Cardiac muscle cell (in vitro differentiated cells and primary cell): ENCODE data around the gene NTNG1. TPM values are rescaled to one million over a fixed set of nuclear protein-coding genes. Genes with fewer than 3 reads are reported as not detected.

Experiments used
- DNase-seq, 2 donors: peaks; one replicate each; pipeline versions ENCODE4 v3.0.0 to v3.0.0-alpha.2; 2010 to 2017; ENCODE audit warnings: low read depth in 1 of 2, low spot score in 1 of 2
- H3K27ac ChIP-seq: fragments of 200-600 bp; sonication (generic); 2 replicates; pipeline ENCODE4 v1.5.1; 2016
- H3K27me3 ChIP-seq: fragments of 200-600 bp; sonication (generic); 2 replicates; pipeline ENCODE4 v1.6.0; 2016; ENCODE audit warnings: control low read depth
- H3K36me3 ChIP-seq: fragments of 200-600 bp; sonication (generic); 2 replicates; pipeline ENCODE4 v1.5.1; 2016; ENCODE audit warnings: control low read depth
- H3K4me1 ChIP-seq: fragments of 200-600 bp; sonication (generic); 2 replicates; pipeline ENCODE4 v1.8.1; 2017; ENCODE audit warnings: low read depth, mild to moderate bottlenecking, mixed run types
- H3K4me3 ChIP-seq: fragments of 200-600 bp; sonication (generic); 2 replicates; pipeline ENCODE4 v1.5.1; 2016; ENCODE audit warnings: mild to moderate bottlenecking
- H3K9me3 ChIP-seq: fragments of 200-600 bp; sonication (generic); 2 replicates; pipeline ENCODE4 v1.5.1; 2017; ENCODE audit warnings: low read depth, mild to moderate bottlenecking, control low read depth
- CTCF ChIP-seq: IDR thresholded peaks from 2 replicates; pipeline ENCODE4 v1.5.1; 2012; ENCODE audit warnings: low read depth, mild to moderate bottlenecking, low read length
- polyA plus RNA-seq: library from polyadenylated mRNA; unstranded; fragments of >200 nt; fragmentation: Nextera tagmentation; extraction: Ambion mirVana; gene quantifications from 2 replicates; pipeline ENCODE4 v1.2.1, GENCODE V29; 2016
- total RNA-seq: library from RNA; depleted of rRNA; stranded (reverse); fragments of >200 nt; gene quantifications from 2 replicates; pipeline ENCODE4 v1.2.3, GENCODE V29; 2016

Gene NTNG1
- total and polyA plus RNA-seq, 2 experiments from 2014 or later = 0.12 TPM; not detected in 1

GRCh38 chr1:107100331-107100984, 40.4 kb upstream of the NTNG1 start:
- Histone ChIP-seq H3K36me3 (no peaks in the 10 kb centered on the region), H3K4me1 (no peaks in the 10 kb centered on the region), H3K27me3 (no peaks in the 10 kb centered on the region), H3K9me3 (no peaks in the 10 kb centered on the region), H3K27ac (no peak overlapping the region), H3K4me3 (no peak overlapping the region)
- no peak for TF ChIP-seq CTCF
- no peak for DNase-seq

- Histone ChIP-seq H3K4me3 (no peak overlapping the region), H3K27me3 (no peaks in the 10 kb centered on the region), H3K36me3 (no peaks in the 10 kb centered on the region), H3K27ac (no peak overlapping the region), H3K9me3 (no peaks in the 10 kb centered on the region), H3K4me1 (no peaks in the 10 kb centered on the region)
- no peak for DNase-seq
- TF ChIP-seq CTCF = no peak
These were observed 34.9 kb upstream of the NTNG1 start for GRCh38 chr1:107105914-107106313.

- H3K27ac ChIP-seq = no peak overlapping the region
- no peak for TF ChIP-seq CTCF
- no peaks in the 10 kb centered on the region for H3K4me1 ChIP-seq
- H3K4me3 ChIP-seq = no peak overlapping the region
- no peaks in the 10 kb centered on the region for H3K27me3 ChIP-seq
- H3K36me3 ChIP-seq = no peaks in the 10 kb centered on the region
- H3K9me3 ChIP-seq = no peaks in the 10 kb centered on the region
- DNase-seq = no peak
These were observed 30.5 kb upstream of the NTNG1 start for GRCh38 chr1:107110326-107110725.

GRCh38 chr1:107116306-107116790, 24.5 kb upstream of the NTNG1 start:
- TF ChIP-seq CTCF = no peak
- DNase-seq = no peak
- Histone ChIP-seq H3K27me3 (no peaks in the 10 kb centered on the region), H3K27ac (no peak overlapping the region), H3K4me1 (no peaks in the 10 kb centered on the region), H3K9me3 (no peaks in the 10 kb centered on the region), H3K36me3 (no peaks in the 10 kb centered on the region), H3K4me3 (no peak overlapping the region)

GRCh38 chr1:107122225-107122624, 18.6 kb upstream of the NTNG1 start:
- DNase-seq = no peak
- H3K27ac ChIP-seq = no peak overlapping the region
- H3K4me1 ChIP-seq = no peaks in the 10 kb centered on the region
- no peaks in the 10 kb centered on the region for H3K9me3 ChIP-seq
- no peak for TF ChIP-seq CTCF
- H3K4me3 ChIP-seq = no peak overlapping the region
- H3K27me3 ChIP-seq = no peaks in the 10 kb centered on the region
- H3K36me3 ChIP-seq = no peaks in the 10 kb centered on the region
